GM12878 (cell line): Measurements from ENCODE around the gene AANAT. TPM values are rescaled to one million over a fixed set of nuclear protein-coding genes. Genes with fewer than 3 reads are reported as not detected.

Experiments
- ATAC-seq: fragments of 200-7000 bp; cut with Tn5 transposase; 3 replicates; pipeline ENCODE4 v1.9.1; 2020; ENCODE audit warnings: mild to moderate bottlenecking, moderate library complexity
- BruUV-seq: library from RNA; stranded (reverse); fragments of 400-500 nt; replicated peaks from 2 replicates; lab custom pipeline; 2021; lab: Mats Ljungman, UMichigan
- CTCF ChIA-PET: fragments of 300-600 bp; sonication (Branson Sonifier 250); formaldehyde crosslinking; extraction: SDS; loops from one replicate; lab custom pipeline; 2021; ENCODE audit warnings: inconsistent platforms; lab: Yijun Ruan, JAX
- POLR2A ChIA-PET: fragments of 350-600 bp; formaldehyde crosslinking; extraction: SDS; loops from one replicate; lab custom pipeline; 2021; ENCODE audit warnings: inconsistent platforms; lab: Charles Lee
- RAD21 ChIA-PET: fragments of 300-600 bp; sonication (Branson Sonifier 250); formaldehyde crosslinking; loops from one replicate; lab custom pipeline; 2023; ENCODE audit warnings: antibody characterized with exemption; ENCODE audit not compliant: unreplicated experiment; lab: Charles Lee
- SMC1A ChIA-PET: fragments of 300-600 bp; sonication (Branson Sonifier 250); formaldehyde crosslinking; loops from one replicate; lab custom pipeline; 2023; ENCODE audit not compliant: unreplicated experiment, uncharacterized antibody; lab: Charles Lee
- DNase-seq: peaks from one replicate; pipeline ENCODE4 v3.0.0-alpha.2; 2011; ENCODE audit warnings: low read depth, low spot score
- FAIRE-seq: peaks from 3 replicates; lab custom pipeline; 2011; peaks lifted over from hg19 to GRCh38; lab: Jason Lieb, UNC
- H2AFZ ChIP-seq: 2 replicates; pipeline ENCODE4 v1.6.0; 2011; ENCODE audit warnings: low read depth, low read length, control low read depth; ENCODE audit not compliant: control insufficient read depth
- H3K27ac ChIP-seq: 2 replicates; pipeline ENCODE4 v1.5.1; 2011; ENCODE audit warnings: control low read depth; ENCODE audit not compliant: control insufficient read depth, insufficient read depth
- H3K27me3 ChIP-seq, 2 experiments: replicated peaks in 1 of 2; 2 replicates each; pipeline versions ENCODE4 v1.6.0 to v1.6.1; 2011; ENCODE audit warnings: low read length in 1 of 2; ENCODE audit not compliant: control insufficient read depth in 2 of 2, insufficient read depth in 2 of 2
- H3K36me3 ChIP-seq, 2 experiments: 2 replicates each; pipeline ENCODE4 v1.5.1; 2011; ENCODE audit warnings: low read length in 1 of 2; ENCODE audit not compliant: control insufficient read depth in 2 of 2, insufficient read depth in 2 of 2
- H3K4me1 ChIP-seq: 2 replicates; pipeline ENCODE4 v1.6.1; 2011; ENCODE audit warnings: mild to moderate bottlenecking, low read length, moderate library complexity, mixed read lengths; ENCODE audit not compliant: control insufficient read depth, insufficient read depth
- H3K4me2 ChIP-seq: 2 replicates; pipeline ENCODE4 v1.6.0; 2011; ENCODE audit warnings: control low read depth; ENCODE audit not compliant: control insufficient read depth, insufficient read depth
- H3K4me3 ChIP-seq: fragments of 200-600 bp; sonication (generic); 2 replicates; pipeline ENCODE4 v1.5.1; 2016
- H3K79me2 ChIP-seq: 2 replicates; pipeline ENCODE4 v1.6.0; 2011; ENCODE audit warnings: low read length; ENCODE audit not compliant: control insufficient read depth, insufficient read depth
- H3K9ac ChIP-seq: 2 replicates; pipeline ENCODE4 v1.8.0; 2011; ENCODE audit warnings: low read length, control low read depth, mixed read lengths; ENCODE audit not compliant: control insufficient read depth, insufficient read depth
- H3K9me3 ChIP-seq: replicated peaks from 3 replicates; pipeline ENCODE4 v1.5.1; 2011; ENCODE audit warnings: mild to moderate bottlenecking, low read length; ENCODE audit not compliant: control insufficient read depth, insufficient read depth
- H4K20me1 ChIP-seq: 2 replicates; pipeline ENCODE4 v1.6.0; 2011; ENCODE audit not compliant: control insufficient read depth, insufficient read depth
- ASH2L ChIP-seq: fragments of 300-600, 200-600 bp; sonication (generic); IDR thresholded peaks from 2 replicates; pipeline ENCODE4 v1.6.1; 2017; ENCODE audit warnings: low read depth, mild to moderate bottlenecking, borderline replicate concordance
- ATF7 ChIP-seq: fragments of 450-650 bp; IDR thresholded peaks from 2 replicates; pipeline ENCODE4 v1.6.1; 2016; ENCODE audit warnings: low read depth, mild to moderate bottlenecking
- BMI1 ChIP-seq: fragments of 450-650 bp; IDR thresholded peaks from 2 replicates; pipeline ENCODE4 v1.6.1; 2016; ENCODE audit warnings: mild to moderate bottlenecking, moderate library complexity, borderline replicate concordance
- E2F4 ChIP-seq: IDR thresholded peaks from 2 replicates; pipeline ENCODE4 v1.6.1; 2012; ENCODE audit warnings: low read depth, low read length, improper control_type of control experiment
- E4F1 ChIP-seq: fragments of 450-650 bp; IDR thresholded peaks from 2 replicates; pipeline ENCODE4 v1.6.1; 2018; ENCODE audit warnings: borderline replicate concordance, mild to moderate bottlenecking; ENCODE audit not compliant: partially characterized antibody
- PAX8 ChIP-seq: fragments of 450-650 bp; IDR thresholded peaks from 2 replicates; pipeline ENCODE4 v1.6.1; 2017; ENCODE audit warnings: mild to moderate bottlenecking, moderate library complexity
- PKNOX1 ChIP-seq: fragments of 450-650 bp; IDR thresholded peaks from 2 replicates; pipeline ENCODE4 v1.6.1; 2016; ENCODE audit warnings: mild to moderate bottlenecking
- POLR2AphosphoS2 ChIP-seq: IDR thresholded peaks from 2 replicates; pipeline ENCODE4 v1.6.1; 2011; ENCODE audit warnings: low read depth, mild to moderate bottlenecking, low read length, improper control_type of control experiment, moderate library complexity
- POLR2AphosphoS5 ChIP-seq: IDR thresholded peaks from 2 replicates; pipeline ENCODE4 v1.6.1; 2011; ENCODE audit warnings: mild to moderate bottlenecking, low read length, inconsistent platforms
- REST ChIP-seq: IDR thresholded peaks from 2 replicates; pipeline ENCODE4 v1.6.1; 2012; ENCODE audit warnings: mild to moderate bottlenecking, low read depth, low read length
- ZNF622 ChIP-seq: fragments of 450-650 bp; IDR thresholded peaks from 2 replicates; pipeline ENCODE4 v1.6.1; 2017; ENCODE audit warnings: mild to moderate bottlenecking, inconsistent platforms
- WGBS: methylation state at CpG from one replicate; pipeline ENCODE4 v1.1.6; 2016; ENCODE audit warnings: low lambda C conversion rate; ENCODE audit not compliant: insufficient replicate concordance, insufficient coverage; ENCODE audit errors: missing lambda C conversion rate; 5-methylcytosine and 5-hydroxymethylcytosine counted together
- in situ Hi-C: fragments of 300-500 bp; cut with MboI; formaldehyde crosslinking; loops from 9 replicates; pipeline ENCODE4 v1.14.3; 2018; ENCODE audit warnings: mixed read lengths
- intact Hi-C: fragments of 100-400 bp; cut with micrococcal nuclease; formaldehyde crosslinking; loops from one replicate; pipeline ENCODE4 v1.14.2; 2022; ENCODE audit not compliant: unreplicated experiment
- polyA plus RNA-seq, 11 experiments: library from polyadenylated mRNA; depleted of rRNA in 4 of 11; unstranded in 6 of 11; stranded (reverse) in 5 of 11; fragments of >200 nt; fragmentation: Nextera tagmentation in 4 of 11; fragmentation: Illumina TruSeq in 1 of 11; extraction: Ambion mirVana in 4 of 11; extraction: Trizol in 1 of 11; gene quantifications; 1 replicate in 1 of 11; 2 replicates in 10 of 11; pipeline versions ENCODE4 v1.2.1 to v1.2.3, GENCODE V29; 2011 to 2016; ENCODE audit warnings: inconsistent platforms in 2 of 11, missing spikeins in 2 of 11, low read depth in 1 of 11
- total RNA-seq, 4 experiments: library from RNA; depleted of rRNA in 3 of 4; stranded (reverse); fragments of >200 nt in 3 of 4; fragmentation: Illumina TruSeq in 1 of 4; extraction: Trizol in 1 of 4; gene quantifications; 2 replicates each; pipeline versions ENCODE4 v1.2.1 to v1.2.3, GENCODE V29; 2013 to 2021

Gene AANAT
- total and polyA plus RNA-seq, 10 of the 15 experiments (the other 5 are each of a cell fraction or from before 2014, with no cell fraction given): 0.23 TPM; not detected in 9

- TF ChIP-seq E4F1: no peak
- TF ChIP-seq POLR2AphosphoS5: no peak
- no peak for TF ChIP-seq ATF7
- no peak for TF ChIP-seq ZNF622
- TF ChIP-seq PAX8: no peak
- TF ChIP-seq E2F4: no peak
- no peak for TF ChIP-seq ASH2L
- TF ChIP-seq, all 136 proteins: peak for 0
These were observed 32.5 kb upstream of the AANAT start (continued) for GRCh38 chr17:76434870-76435269.

- ATAC-seq: no peak
- no peak for TF ChIP-seq PKNOX1
- TF ChIP-seq POLR2AphosphoS2: no peak
- TF ChIP-seq BMI1: no peak
- TF ChIP-seq REST: no peak
These were observed 31.7 kb upstream of the AANAT start for GRCh38 chr17:76435751-76436150.

More at GRCh38 chr17:76435751-76436150, 31.7 kb upstream of the AANAT start:
- SMC1A ChIA-PET: interaction anchor here (1.1 to 2.4 kb wide), 2 partner anchors 23 to 38 kb away, joined by 3 to 9 read pairs; no protein-coding TSS in a partner anchor
- no TSS peak for BruUV-seq
- Histone ChIP-seq H3K9me3 (no peaks in the 10 kb centered on the region), H3K4me1 (peaks cover 5% of the 10 kb centered on the region), H4K20me1 (no peaks in the 10 kb centered on the region), H3K27me3 (no peaks in the 10 kb centered on the region), H3K9ac (no peak overlapping the region), H3K79me2 (peaks cover 43% of the 10 kb centered on the region), H3K36me3 (peaks cover 0 to 3% of the 10 kb centered on the region in 2 experiments; a peak in 2 of 4 replicates), H3K4me3 (no peak overlapping the region), H2AFZ (no peak overlapping the region), H3K27ac (no peak overlapping the region), H3K4me2 (no peak overlapping the region)
- CTCF ChIA-PET: interaction anchor here (0.8 to 1.5 kb wide), 5 partner anchors 8 to 88 kb away, joined by 3 to 6 read pairs (median 3); no protein-coding TSS in a partner anchor
- POLR2A ChIA-PET: interaction anchor here (0.5 to 0.7 kb wide), 3 partner anchors 25 to 489 kb away, joined by 3 to 5 read pairs (median 4); no protein-coding TSS in a partner anchor
- intact Hi-C loops (no loop called here), in situ Hi-C loops (no loop called here)
- RAD21 ChIA-PET: no interaction called here
- DNase-seq: no peak
- no peak for FAIRE-seq
- WGBS: 99% methylated on average over 11 of the region's 11 CpGs
